Prostate gland (tissue), 2 donors: ENCODE measurements around the gene BDNF.

Experiments
- CTCF ChIP-seq, 4 experiments: fragments of 200-600 bp in 2 of 4; fragments of 450-650 bp in 2 of 4; sonication (generic) in 2 of 4; IDR thresholded peaks; 1 replicate in 3 of 4; 2 replicates in 1 of 4; pipeline ENCODE4 v1.5.1; 2016 to 2019; ENCODE audit warnings: antibody characterized with exemption in 4 of 4, mild to moderate bottlenecking in 2 of 4, moderate library complexity in 2 of 4
- POLR2AphosphoS5 ChIP-seq: sonication (generic); formaldehyde crosslinking; IDR thresholded peaks from one replicate; pipeline ENCODE4 v1.6.1; 2017; ENCODE audit warnings: antibody characterized with exemption

- TF ChIP-seq CTCF (IDR thresholded peaks at IDR 0.05): no peak
- TF ChIP-seq POLR2AphosphoS5: no peak
Measured at GRCh38 chr11:27642954-27643353, 57.3 kb downstream of the BDNF start.
